Measurements from ENCODE around the gene SMIM24.

The SMIM24 gene

DNA sequence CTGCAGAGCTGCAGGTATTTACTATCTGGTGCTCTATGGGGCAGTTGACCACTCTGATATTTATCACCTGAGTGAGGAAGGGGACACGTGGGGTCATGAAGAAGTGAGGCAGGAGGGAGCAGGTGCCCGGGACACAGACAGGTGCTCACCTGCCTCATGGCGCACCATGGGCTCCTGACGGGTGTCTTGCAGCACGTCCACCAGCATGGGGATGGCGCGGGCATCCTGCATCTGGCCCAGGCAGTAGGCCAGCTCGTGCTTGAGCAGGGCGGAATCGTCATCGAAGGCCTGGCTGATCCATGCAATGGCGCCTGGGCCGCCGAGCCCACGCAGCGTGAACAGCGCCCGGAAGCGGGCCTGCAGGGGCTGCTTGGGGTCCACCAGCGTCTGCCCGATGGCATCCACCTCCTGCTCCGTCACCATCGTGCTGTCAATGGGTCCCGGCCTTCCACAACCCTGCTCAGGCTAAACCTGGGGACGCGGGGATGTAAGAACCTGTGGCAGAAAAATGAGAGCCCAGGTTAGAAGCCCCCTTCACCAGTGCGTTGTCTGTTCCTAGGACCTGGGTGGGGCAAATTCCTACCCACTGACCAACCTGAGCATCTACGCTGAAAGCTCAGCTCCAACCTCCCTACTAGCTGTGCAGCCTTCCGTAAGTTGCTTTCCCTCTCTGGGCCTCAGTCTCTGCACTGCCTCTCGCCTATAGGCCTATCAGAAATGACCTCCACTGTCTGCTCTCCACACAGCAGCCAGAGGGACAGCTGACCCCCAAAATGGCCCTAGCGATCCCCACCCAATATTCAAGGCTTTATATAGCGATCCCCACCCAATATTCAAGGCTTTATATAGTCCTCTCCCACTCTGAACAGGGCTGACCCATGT is 16.3 kb upstream of the SMIM24 start:
- DNase-seq: no peak

DNA sequence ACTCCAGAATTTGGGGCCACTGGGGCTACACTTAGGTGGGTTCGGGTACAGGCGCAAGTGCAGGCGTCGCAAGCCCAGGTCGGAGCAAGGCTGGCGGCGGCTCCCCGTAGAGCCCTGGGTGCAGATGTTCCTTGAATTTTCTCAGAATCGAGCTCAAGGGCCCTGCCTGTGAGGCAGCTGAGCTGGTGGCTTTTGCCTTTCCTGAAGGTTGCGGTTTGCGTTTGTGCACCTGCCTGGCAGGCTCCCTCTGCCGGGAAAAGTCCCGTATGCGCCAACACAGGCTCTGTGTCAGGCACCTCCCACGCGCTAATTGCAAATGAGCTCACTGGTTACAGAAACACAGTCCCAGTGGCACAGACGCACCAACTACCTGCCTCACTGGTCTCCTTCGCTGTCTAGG is 14.2 kb upstream of the SMIM24 start:
- no peak for DNase-seq

DNA sequence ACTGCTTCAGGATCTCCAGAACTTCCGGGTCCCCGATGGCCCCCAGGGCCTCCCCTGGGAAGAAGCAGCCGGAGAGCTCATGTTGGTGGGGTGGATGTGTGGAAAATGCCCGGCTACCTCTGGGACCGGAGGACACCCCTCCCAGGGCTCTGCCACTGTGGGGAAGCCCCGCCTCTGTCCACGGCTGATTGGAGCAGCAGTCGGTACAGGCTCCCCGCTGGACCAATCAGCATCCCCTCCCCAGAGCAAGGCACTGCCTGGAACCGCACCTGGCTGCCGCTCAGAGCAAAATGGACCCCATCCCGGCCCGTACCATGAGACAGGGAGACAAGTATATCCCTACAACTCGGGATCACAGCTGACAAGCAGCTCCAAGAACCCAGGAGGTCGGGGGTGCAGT is 13.7 kb upstream of the SMIM24 start:
- DNase-seq: peak; percentile 51

DNA sequence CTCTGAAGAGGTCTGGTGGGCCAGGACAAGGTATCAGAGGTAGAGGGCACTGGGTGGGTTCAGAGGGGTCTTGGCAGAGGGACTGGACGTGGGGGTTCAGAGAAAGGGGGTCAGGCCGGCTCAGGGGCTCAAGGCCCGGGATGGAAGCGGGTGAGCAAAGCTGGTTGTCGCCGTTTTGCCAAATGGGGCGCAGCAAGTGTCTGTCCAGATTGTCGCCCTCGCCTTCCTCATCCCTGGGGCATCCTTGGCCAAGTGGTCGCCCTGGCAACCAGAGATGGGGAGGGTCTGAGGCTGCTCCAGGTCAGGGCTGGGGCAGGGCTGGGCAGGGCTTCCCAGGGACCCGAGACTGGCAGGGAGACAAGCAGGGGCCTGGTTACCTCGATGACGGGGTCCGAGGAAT is 13.3 kb upstream of the SMIM24 start:
- no peak for DNase-seq

DNA sequence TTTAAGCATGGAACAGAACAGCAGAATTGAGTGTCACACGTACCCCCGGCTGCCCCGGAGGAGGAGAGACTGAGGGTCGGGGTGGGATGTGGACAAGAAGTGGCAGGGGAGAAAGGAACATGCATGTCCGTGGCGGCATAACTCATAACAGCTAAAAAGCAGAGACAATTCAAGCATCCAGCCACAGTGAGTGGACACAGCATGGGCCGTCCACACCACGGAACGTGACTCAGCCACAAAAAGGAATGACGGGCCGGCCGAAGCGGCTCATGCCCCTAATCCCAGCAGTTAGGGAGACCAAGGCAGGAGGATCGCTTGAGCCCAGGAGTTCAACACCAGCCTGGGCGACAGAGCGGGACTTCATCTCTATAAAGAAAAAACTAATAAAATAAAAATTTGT is 12.6 kb upstream of the SMIM24 start:
- no peak for DNase-seq

DNA sequence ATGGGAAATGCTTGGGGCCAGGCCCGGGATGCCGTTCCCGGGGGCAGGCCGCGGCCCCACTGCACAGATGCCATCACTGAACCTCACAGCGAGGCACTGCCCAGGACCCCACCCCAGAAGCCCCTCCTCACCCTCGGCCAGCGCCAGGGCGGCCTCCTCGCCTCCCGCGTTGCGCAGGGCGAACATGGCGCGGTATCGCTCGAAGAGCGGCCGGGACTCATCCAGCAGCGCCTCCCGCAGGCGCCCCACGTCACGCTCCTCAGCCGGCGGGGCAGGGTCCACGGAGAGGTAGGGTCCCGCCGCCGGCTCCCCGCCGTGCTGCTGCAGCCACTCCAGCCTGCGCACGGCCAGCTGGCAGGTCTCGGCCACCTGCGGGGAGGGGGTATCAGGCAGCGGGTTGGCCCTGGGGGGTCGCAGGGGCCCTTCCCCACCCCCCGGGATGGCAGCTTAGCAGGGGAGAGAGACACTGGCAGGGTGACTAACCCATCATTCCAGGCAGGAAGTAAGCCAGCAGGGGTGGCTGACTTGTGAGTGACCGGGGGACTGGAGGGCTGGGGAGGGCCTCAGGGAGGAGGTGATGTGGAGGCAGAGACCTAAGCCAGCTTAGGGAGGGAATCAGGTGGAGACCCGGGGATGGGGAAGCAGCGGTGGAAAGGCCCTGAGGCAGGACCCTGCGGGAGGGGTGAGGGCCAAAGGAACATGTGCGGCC is 12.0 kb upstream of the SMIM24 start:
- no peak for DNase-seq

DNA sequence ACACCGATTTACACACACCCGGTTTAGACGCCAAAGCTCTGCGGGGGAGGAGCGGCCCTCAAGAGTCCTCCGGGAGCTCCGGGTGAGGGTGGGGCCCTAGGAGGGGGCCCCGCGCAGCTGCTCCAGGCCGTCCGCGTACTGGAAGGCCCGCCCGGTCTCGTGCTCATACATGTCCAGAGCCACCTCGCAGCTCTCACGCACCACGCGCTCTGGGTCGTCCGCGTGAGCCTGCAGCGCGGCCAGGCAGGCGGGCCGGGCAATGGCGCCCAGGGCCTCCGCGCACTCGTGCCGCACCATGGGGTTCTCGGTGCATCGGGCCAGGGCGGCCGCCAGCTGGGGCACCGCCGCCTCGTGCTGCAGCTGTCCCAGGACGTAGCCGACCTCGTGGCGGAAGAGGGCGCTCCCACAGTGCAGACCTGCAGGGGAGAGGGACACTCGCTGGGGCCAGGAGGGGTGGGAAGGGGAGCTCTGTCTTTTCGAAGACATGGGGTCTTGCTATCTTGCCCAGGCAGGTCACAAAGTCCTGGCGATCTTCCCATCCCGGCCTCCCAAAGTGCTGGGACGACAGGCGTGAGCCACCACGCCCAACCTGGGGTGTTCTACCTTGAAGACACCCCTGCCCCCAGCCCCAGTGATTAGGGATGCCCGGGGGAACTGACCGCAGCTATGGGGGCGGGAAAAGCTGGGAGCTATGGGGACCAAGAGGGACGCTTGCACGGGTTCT is 11.2 kb upstream of the SMIM24 start:
- DNase-seq: no peak

DNA sequence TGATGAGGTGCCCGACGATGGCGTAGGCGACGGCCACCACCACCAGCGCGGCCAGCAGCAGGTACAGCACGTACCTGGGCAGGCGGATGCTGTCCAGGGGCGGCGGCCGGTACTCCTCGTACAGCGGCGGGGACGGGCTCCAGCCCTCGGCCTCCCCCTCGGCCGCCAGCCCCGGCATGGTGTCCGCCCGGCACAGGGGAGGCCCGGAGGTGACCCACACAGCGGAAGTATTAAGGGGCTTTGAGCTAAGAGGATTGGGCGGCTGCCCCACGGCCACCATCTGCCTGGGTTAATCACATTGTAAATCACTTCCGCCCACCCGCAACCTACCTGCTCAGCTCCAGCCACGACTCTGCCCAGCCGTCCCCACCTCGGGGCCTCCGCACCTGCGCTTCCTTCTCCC is 2.9 kb upstream of the SMIM24 start, which contains the start of gene SMIM44:
Gene SMIM44, minus strand, starts transcription at position 216 of the 403 bp plus-strand sequence. Its CDS starts 38 bp downstream, at position 178.
- no peak for DNase-seq

DNA sequence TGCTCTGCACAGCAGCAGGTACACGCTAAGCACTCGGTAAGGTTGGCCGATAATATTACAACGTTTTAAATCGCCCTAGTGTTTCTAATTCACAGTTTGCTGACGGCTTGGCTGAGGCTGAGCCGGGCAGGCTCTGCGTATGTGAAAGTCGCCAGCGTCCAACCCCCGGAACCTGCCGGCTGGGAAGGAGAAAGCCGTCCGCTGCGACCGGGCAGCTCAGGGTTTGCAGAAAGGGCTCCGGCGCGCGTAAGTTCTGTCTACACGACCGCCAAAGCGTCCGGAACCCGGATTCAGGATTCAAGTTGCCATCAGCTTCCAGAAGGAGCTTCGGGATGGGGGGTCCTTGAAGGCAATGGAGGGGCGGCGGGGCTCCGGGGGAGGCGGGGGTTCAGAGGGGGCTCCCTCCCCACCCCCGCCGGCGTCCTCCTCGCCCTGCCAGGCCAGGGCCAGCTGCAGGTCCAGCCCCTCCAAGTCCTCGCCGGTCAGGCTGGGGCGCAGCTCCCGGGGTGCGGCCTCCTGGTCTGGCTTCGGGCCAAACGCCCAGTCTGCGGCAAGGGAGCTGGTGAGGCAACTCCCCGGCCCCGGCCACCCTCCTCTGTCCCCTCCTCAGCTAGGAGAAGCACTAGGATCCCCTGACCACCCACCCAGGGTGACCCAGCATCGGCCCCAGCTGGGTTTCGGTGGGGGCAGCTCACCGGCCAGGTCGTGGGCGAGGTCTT is 2.3 kb upstream of the SMIM24 start:
- no peak for DNase-seq

DNA sequence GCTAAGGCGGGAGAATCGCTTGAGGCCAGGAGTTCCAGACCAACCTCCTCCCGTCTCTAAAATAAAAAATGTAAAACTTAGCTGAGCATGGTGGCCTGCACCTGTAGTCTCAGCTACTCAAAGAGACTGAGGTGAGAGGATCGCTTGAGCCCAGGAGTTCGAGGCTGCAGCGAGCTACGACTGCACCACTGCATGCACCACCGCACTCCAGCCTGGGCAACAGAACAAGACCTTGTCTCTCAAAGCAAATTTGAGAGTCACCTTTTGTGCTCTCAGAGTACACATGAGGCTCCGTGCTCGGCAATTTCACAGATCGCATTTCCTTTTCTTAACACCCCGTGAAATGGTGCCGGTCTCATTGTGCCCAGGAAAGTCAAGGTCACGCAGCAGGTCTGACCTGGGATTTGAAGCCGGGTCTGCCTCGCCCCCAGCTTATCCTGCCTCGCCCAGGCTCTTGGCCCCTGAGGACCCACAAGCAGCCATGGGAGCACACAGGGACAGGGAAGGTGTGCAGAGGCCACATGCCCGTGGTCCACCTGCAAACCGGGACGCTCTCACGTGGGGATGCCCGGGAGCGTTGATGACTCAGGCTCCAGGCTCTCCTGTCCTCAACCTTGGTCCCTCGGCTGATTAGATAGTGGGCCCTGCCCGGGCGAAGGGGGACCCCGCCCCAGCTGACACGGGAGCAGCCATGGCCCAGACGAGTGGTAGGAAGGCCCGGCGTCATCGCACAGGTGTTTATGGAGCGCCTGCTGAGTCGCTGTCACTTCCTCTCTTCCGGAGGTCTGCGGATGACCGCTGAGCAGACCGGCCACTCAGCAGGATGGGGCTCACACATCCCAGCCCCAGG is 1.1 kb upstream of the SMIM24 start:
- no peak for DNase-seq

DNA sequence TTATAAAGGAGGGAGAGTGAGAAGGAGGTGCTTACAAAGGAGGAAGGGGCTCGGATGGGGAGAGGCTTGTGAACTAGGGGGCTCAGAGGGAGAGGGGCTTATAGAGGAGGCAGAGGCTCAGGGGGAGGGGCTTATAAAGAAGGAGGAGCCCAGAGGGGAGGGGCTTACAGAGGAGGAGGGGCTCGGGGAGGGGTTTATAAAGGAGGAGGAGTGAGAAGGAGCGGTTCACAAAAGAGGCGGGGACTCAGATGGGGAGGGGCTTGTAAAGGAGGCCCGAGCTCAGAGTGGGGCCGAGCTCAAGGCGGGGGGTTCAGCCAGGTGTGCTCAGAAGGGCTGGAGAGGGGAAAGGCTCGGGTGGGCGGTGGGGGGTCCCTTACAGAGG is 500 bp downstream of the SMIM24 start:
- peak; percentile 72 for DNase-seq

DNA sequence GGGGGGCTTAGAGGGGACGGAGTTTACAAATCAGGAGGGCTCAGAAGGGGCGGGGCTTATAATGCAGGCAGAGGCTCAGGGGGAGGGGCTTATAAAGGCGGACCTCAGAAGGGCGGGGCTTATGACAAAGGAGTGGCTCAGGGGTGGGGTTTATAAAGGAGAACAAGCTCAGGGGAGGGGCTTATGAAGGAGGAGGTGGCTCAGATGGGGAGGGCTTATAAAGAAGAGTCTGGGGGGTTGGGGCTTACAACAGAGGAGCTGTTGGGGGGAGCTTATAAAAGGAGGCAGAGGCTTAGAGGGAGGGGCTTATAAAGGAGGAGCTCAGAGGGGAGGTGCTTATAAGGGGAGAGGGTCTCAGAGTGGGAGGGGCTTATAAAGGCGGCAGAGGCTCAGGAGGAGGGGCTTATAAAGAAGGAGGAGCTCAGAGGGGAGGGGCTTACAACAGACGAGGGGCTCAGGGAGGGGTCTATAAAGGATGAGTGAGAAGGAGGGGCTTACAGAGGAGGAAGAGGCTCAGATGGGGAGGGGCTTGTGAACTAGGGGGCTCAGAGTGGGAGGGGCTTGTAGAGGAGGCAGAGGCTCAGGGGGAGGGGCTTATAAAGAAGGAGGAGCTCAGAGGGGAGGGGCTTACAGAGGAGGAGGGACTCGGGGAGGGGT is 1.0 kb downstream of the SMIM24 start:
- DNase-seq: peak; percentile 95

DNA sequence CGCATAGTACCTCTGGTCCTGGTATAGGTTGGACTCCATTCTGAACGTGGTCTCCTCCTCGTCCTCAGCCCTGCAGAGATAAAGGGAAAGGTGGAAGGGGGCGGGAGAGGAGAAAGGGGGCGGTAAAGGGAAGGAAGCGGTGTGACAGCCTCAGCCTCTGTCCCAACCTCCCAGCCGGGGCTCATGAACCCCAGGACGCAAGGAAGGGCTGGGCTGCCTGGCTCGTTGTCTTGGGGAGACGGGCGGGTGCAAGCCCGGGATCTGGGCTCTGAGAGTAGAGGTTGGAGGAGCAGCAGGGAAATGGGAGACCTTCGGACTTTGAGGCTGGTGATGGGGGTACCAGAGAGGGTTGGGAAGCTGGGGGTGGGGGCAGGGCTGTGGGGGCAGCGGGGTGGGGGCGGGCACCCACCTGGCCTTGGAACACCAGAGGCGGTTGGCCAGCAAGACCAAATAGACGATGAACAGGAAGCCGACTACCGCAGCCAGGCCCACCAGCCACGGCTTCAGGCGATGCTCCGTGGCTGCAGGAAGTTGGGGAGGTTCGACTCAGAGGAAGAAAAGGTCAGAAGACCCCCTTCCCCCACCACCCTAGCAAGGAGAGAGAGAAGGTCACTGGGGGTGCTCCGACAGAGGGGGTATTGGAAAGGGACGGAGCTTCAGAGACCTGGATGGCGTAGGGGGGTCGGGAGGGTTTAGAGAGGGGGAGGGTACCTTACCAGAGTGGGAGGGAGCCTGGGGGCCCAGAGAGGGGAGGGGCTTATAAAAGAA is 1.7 kb downstream of the SMIM24 start:
- peak; percentile 64 for DNase-seq

DNA sequence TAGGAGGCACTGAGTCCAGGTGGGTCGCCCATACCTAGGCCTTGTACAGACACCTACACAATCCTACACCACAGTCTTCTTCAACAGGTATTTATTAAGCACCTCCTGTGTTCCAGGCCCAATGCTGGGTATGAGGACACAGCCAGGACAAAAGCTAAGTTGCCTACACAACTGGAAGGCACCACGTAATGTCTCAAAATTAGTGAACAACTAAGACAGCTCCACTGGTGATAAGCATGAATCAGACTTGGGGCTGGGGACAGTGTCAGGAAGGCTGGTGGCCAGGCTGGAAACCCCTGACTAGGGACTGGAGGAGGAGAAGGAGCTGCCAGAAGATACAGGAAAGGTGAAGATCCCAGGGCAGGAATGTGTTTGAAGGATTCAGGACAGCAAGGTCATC is 2.4 kb downstream of the SMIM24 start:
- DNase-seq: no peak

DNA sequence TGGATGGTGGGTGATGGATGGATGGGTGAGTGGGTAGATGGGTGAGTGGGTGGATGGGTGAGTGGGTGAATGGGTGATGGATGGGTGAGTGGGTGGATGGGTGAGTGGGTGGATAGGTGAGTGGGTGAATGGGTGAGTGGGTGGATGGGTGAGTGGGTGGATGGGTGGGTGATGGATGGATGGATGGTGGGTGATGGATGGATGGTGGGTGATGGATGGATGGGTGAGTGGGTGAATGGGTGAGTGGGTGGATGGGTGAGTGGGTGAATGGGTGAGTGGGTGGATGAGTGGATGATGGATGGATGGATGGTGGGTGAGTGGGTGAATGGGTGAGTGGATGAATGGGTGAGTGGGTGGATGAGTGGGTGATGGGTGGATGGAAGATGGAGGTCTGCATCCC is 2.8 kb downstream of the SMIM24 start:
- no peak for DNase-seq

DNA sequence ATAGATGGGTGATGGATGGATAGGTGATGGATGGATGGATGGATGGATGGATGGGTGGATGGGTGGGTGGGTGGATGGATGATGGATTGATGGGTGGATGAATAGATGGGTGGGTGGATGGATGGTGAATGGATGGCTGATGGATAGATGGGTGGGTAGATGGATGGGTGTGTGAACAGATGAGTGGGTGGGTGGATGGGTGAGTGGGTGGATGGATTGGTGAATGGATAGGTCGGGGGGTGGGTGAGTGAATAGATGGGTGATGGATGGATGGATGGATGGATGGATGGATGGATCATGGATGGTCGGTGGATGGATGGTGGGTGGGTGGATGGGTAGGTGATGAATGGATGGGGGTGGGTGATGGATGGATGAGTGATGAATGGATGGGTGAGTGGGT is 3.5 kb downstream of the SMIM24 start:
- DNase-seq: no peak

DNA sequence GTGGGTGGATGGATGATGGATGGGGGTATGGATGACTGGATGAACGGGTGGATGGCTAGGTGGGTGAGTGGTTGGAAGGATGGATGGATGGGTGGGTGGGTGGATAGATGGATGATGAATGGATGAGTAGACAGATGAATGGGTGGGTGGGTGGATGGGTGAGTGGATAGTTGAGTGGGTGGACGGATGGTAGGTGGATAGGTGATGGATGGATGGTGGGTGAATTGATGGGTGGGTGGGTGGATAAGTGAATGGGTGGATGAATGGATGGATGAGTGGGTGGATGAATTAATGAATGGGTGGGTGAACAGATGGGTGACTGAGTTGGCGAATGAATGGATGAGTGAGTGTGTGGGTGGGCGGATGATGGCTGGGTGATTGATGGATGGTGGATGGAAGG is 4.9 kb downstream of the SMIM24 start:
- no peak for DNase-seq

DNA sequence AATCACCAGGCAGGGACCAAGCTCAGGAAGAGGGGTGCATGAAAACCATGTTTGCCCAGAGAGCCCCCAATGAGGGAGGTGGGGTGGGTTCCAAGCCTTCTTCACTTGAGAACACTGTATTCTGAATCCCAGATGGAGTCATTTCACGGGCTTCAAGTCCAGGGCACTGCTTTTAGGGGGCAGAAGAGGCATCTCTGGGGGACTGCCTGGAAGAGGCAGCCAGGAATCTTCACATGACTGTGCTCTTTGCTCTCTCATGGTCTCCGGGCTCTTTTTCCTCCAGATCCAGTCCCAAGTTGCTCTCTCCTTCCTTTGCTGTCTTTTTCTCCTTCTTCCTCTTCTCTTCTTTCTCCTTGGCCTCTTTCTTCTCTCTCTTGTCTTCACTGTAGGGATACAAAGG is 5.7 kb downstream of the SMIM24 start:
- no peak for DNase-seq

DNA sequence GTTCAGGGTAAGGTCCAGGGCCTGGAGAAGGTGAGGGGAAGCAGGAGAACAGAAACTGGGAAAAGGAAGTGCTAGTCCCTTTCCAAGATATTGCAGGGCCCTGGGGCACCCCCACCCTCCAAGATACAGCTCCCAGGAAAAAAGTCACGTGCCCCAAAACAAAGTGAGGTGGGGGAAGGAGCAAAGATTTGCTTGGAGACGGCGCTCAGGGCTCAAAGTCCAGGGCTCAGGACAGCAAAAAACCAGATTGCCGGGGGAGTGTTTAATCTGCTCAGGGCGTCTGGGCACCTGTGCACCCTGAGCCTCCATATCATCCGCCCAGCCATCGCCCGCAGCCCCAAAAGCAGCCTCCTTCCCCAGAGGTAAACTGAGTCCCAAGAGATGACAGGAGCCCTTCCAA is 6.3 kb downstream of the SMIM24 start:
- DNase-seq: no peak

DNA sequence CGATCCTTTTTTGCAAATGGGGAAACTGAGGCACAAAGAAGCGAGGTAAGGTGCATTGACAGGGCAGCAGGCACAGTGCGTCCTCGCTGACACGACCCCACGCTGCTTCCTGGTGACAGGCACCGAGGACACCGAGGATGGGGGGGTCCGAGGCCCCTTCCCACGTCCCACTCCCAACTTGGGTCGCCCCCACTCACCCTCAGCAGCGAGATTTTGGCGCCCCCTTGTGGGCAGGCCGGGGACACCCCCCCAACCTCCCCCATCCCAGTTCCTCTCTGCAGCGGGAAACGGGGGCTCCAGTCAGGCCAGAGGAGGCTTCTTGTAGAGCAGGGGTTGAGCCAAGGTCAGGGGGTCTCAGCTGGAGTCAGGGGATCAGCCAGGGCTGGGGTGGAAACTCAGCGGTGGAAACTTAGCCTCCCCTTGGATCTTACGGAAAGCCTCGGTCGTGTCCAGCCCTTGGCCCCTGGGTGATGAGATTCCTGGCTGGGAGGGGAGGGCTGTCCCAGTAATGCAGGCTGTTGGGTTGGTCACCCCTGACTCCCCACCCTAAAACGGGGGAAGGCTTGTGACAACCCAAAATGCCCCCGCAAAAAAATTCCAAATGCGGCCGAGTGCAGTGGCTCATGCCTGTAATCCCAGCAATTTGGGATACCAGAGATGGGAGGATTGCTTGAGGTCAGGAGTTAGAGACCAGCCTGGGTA is 8.2 kb downstream of the SMIM24 start:
- peak; percentile 41 for DNase-seq

Data from hematopoietic multipotent progenitor cell treated with erythropoietin and hydrocortisone succinate and interleukin-3 and kit ligand, for 6 days (in vitro differentiated cells).